Transverse colon (tissue), 3 donors: ENCODE data around the gene CD276.

Experiments
- EP300 ChIP-seq: sonication (generic); formaldehyde crosslinking; IDR thresholded peaks from one replicate; pipeline ENCODE4 v1.6.1; 2017; ENCODE audit warnings: antibody characterized with exemption, low read depth
- POLR2A ChIP-seq: fragments of 450-650 bp; IDR thresholded peaks from one replicate; pipeline ENCODE4 v1.6.1; 2016; ENCODE audit warnings: antibody characterized with exemption, mild to moderate bottlenecking, moderate library complexity
- TF ChIP-seq, protein P1 (sequence below), 5 experiments: fragments of 200-600 bp in 3 of 5; fragments of 450-650 bp in 2 of 5; sonication (generic) in 3 of 5; IDR thresholded peaks; 1 replicate in 2 of 5; 2 replicates in 3 of 5; pipeline ENCODE4 v1.5.1; 2016 to 2017; ENCODE audit warnings: antibody characterized with exemption in 5 of 5, inconsistent platforms in 3 of 5, mild to moderate bottlenecking in 2 of 5, moderate library complexity in 1 of 5

DNA sequence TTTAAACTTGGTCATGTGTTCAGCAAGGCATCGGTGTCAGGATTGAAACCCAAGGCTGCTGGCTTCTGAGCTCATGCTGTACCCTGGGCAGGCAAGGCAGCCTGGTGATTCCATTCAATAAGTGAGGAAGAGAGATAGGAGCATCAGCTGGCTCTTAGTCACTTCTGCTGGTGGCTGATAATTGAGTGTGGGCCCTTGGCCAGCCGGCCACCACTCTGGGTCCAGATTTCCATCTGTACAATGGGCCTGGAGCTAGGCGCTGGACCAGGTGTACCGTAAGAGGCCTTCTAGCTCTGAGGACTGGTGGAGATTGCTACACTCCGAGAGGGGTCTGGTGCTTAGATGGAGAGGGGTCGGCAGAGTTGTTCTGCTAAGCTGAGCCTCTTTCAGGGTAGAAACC lies 4.3 kb downstream of the CD276 start:
- no peak for TF ChIP-seq POLR2A
- TF ChIP-seq, protein P1, sequence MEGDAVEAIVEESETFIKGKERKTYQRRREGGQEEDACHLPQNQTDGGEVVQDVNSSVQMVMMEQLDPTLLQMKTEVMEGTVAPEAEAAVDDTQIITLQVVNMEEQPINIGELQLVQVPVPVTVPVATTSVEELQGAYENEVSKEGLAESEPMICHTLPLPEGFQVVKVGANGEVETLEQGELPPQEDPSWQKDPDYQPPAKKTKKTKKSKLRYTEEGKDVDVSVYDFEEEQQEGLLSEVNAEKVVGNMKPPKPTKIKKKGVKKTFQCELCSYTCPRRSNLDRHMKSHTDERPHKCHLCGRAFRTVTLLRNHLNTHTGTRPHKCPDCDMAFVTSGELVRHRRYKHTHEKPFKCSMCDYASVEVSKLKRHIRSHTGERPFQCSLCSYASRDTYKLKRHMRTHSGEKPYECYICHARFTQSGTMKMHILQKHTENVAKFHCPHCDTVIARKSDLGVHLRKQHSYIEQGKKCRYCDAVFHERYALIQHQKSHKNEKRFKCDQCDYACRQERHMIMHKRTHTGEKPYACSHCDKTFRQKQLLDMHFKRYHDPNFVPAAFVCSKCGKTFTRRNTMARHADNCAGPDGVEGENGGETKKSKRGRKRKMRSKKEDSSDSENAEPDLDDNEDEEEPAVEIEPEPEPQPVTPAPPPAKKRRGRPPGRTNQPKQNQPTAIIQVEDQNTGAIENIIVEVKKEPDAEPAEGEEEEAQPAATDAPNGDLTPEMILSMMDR (IDR thresholded peaks at IDR 0.05), result no peak
- TF ChIP-seq EP300, result no peak
